Measurements from ENCODE around the gene PTTG1IP.

PTTG1IP gene

DNA sequence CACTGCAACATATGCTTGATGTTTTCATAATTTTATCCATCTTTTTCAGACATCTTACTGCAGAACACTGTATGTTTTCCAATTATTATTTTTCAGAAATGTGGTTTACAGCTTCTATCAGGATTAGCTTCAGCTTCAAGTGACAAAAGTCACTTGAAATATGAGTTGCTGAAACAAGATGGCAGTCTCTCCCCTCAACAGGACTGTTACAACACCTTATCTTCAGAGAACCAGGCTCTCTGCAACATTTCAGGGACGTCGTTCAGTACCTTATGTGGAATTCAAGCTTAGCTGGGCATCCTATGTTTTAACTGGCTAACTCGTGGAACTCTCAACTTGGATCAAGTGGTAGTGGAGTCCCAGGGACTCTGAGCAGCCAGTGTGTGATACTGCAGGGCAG, 69.8 kb downstream of the PTTG1IP start:
- Histone ChIP-seq H2BK120ac (ENCODE audit: low read depth, low read length) (no peak overlapping the region), H3K18ac (ENCODE audit: low read length) (no peak overlapping the region), H4K8ac (ENCODE audit: low read depth, low read length) (no peak overlapping the region), H3K79me1 (ENCODE audit: low read length) (peaks cover 10% of the 10 kb centered on the region), H3K56ac (ENCODE audit: low read length) (no peak overlapping the region), H3K4ac (ENCODE audit: low read depth, low read length) (no peak overlapping the region), H2BK5ac (ENCODE audit: low read length) (no peak overlapping the region), H2AK5ac (ENCODE audit: low read length) (no peak overlapping the region), H3K4me1 (ENCODE audit: control insufficient read depth, low read depth, low read length) (peaks cover 4% of the 10 kb centered on the region), H3K79me2 (ENCODE audit: control insufficient read depth, insufficient read depth, low read length) (peaks cover 27% of the 10 kb centered on the region), H3K36me3 (ENCODE audit: control insufficient read depth, insufficient read depth, low read length) (peaks cover 3% of the 10 kb centered on the region), H2BK15ac (replicated peaks; ENCODE audit: low read depth) (no peak overlapping the region), H3K23ac (ENCODE audit: low read length) (no peak overlapping the region), H4K5ac (ENCODE audit: low read length) (no peak overlapping the region), H3K27ac (ENCODE audit: low read depth, low read length) (no peak overlapping the region), H3K9ac (ENCODE audit: low read length) (no peak overlapping the region), H3K4me3 (ENCODE audit: low read length) (no peak overlapping the region), H3K27me3 (ENCODE audit: insufficient read depth, low read length, poor library complexity) (no peaks in the 10 kb centered on the region), H3K4me2 (ENCODE audit: low read length) (no peak overlapping the region)
- DNase-seq: no peak
- WGBS (ENCODE audit: extremely low coverage, insufficient coverage, low lambda C conversion rate): no CpG with 5 or more reads among the region's 3 CpGs

DNA sequence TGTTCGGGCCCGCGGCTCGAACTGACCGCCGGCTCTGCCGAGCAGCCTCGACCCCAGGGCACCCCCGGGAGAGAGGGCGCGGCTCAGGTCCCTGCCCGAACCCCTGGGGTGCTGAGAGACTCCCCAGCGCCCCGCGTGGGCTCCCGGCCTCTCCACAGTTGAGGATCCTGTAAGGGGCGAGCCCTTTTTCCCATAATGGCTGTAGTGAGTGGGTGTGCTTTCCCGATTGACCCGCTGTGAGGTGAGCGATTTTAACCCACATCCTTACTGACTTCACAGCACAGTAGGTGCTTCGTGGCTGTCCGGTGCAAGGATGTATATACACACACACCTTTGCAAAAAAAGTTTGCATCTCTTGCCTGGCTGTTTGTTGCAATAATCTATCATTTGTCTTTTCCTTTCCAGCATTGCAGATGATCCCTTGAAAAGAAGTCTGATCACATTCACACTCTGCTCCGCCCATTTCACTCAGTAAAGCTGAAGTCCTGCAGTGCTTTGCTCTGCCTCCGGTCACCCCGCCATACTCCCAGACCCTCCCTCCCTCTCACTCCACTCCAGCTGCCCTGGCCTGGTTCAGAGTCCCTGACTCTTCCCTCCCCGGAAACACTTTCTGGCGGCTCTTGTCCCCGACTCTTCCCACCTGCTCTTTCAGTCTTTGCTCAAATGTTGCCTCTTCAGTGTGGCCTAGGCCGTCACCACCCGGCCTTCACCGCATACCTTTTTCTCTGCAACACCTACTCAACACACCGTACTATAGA, 70.9 kb downstream of the PTTG1IP start:
- peaks cover 4% of the 10 kb centered on the region for H3K4me1 ChIP-seq (ENCODE audit: control insufficient read depth, low read depth, low read length)
- WGBS (ENCODE audit: extremely low coverage, insufficient coverage, low lambda C conversion rate): no CpG with 5 or more reads among the region's 32 CpGs

DNA sequence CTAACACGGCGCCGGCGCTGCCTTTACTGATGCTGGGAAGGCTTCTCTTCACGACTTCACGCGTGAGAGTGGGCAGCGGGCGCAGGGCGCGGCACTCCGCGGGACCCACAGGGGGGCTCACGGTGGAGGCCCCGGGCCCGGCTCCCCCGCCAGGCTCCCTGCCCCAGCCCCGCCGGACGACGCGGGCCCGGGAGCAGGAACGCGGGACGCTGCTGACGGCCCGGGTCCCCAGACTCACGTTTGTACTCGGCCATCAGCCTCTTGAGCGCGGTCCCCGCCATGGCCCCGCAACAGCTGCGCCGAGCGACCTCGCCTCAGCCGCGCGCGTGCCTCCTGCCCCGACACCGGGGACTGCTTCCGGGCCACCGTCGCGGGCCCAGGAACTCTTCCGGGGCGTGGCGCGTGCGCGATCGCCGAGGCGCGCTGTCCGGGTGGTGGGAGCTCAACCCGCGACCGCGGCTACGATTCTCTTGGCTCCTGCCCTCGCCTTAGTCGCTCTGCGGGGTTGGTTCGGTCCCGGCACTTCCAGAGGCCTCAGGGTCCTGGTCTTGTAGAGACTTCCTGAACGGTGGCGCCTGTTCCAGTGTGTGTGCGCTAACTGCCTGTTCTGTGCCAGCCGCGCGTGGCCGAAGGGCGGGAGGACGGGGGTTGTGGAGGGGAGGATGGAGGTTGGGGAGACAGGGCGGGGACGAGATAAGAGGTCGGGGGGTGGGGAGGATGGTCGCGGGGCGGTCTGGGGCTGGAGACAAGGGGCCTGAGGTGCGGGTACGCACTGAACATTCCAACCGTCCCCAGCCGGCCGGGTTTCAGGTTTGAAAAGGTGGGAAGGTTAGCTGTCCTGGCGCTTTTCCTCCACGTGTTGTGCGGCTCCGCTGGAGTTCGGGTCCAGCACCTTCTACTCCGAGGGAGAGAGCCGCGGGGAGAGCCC, 71.8 kb downstream of the PTTG1IP start, which contains the start of gene UBE2G2:
TSS of gene UBE2G2 (minus strand) at position 353 of the 928 bp plus-strand sequence. CDS start at position 281, 72 bp downstream.
- H3K9ac ChIP-seq (ENCODE audit: low read length): peak within 1 kb of the TSS; percentile 93
- H3K27ac ChIP-seq (ENCODE audit: low read depth, low read length): peak within 1 kb of the TSS; percentile 64
- H3K18ac ChIP-seq (ENCODE audit: low read length): peak within 1 kb of the TSS; percentile 71
- peak; percentile 85 for DNase-seq
- WGBS (ENCODE audit: extremely low coverage, insufficient coverage, low lambda C conversion rate): no CpG with 5 or more reads among the region's 97 CpGs
- no peak within 1 kb of the TSS for H4K5ac ChIP-seq (ENCODE audit: low read length)
- peak within 1 kb of the TSS; percentile 61 for H2BK5ac ChIP-seq (ENCODE audit: low read length)
- H3K27me3 ChIP-seq (ENCODE audit: insufficient read depth, low read length, poor library complexity): no peaks in the 10 kb centered on the region
- peak within 1 kb of the TSS; percentile 83 for H4K8ac ChIP-seq (ENCODE audit: low read depth, low read length)
- peak within 1 kb of the TSS; percentile 96 for H3K56ac ChIP-seq (ENCODE audit: low read length)
- H2BK15ac ChIP-seq (replicated peaks; ENCODE audit: low read depth): no peak within 1 kb of the TSS
- peak within 1 kb of the TSS; percentile 66 for H3K4ac ChIP-seq (ENCODE audit: low read depth, low read length)
- H3K4me1 ChIP-seq (ENCODE audit: control insufficient read depth, low read depth, low read length): peaks cover 4% of the 10 kb centered on the region
- H3K23ac ChIP-seq (ENCODE audit: low read length): no peak within 1 kb of the TSS
- no peak within 1 kb of the TSS for H2BK120ac ChIP-seq (ENCODE audit: low read depth, low read length)
- no peak within 1 kb of the TSS for H2AK5ac ChIP-seq (ENCODE audit: low read length)
- H3K4me2 ChIP-seq (ENCODE audit: low read length): peak within 1 kb of the TSS; percentile 63
- H3K36me3 ChIP-seq (ENCODE audit: control insufficient read depth, insufficient read depth, low read length): no peaks in the 10 kb centered on the region
- H3K79me2 ChIP-seq (ENCODE audit: control insufficient read depth, insufficient read depth, low read length): peaks cover 41% of the 10 kb centered on the region
- peak within 1 kb of the TSS; percentile 86 for H3K4me3 ChIP-seq (ENCODE audit: low read length)
- peaks cover 15% of the 10 kb centered on the region for H3K79me1 ChIP-seq (ENCODE audit: low read length)

More for the DNA sequence above, 70.9 kb downstream of the PTTG1IP start:
- Histone ChIP-seq H3K4me2 (ENCODE audit: low read length) (peak overlapping the region; percentile 61), H3K79me1 (ENCODE audit: low read length) (peaks cover 13% of the 10 kb centered on the region), H3K56ac (ENCODE audit: low read length) (peak overlapping the region; percentile 96), H3K27me3 (ENCODE audit: insufficient read depth, low read length, poor library complexity) (no peaks in the 10 kb centered on the region), H2BK120ac (ENCODE audit: low read depth, low read length) (no peak overlapping the region), H3K4me3 (ENCODE audit: low read length) (peak overlapping the region; percentile 86), H3K18ac (ENCODE audit: low read length) (peak overlapping the region; percentile 35), H2BK5ac (ENCODE audit: low read length) (no peak overlapping the region), H4K5ac (ENCODE audit: low read length) (no peak overlapping the region), H2AK5ac (ENCODE audit: low read length) (no peak overlapping the region), H3K27ac (ENCODE audit: low read depth, low read length) (peak overlapping the region; percentile 38), H3K9ac (ENCODE audit: low read length) (peak overlapping the region; percentile 93), H3K23ac (ENCODE audit: low read length) (no peak overlapping the region), H4K8ac (ENCODE audit: low read depth, low read length) (peak overlapping the region; percentile 60), H3K4ac (ENCODE audit: low read depth, low read length) (peak overlapping the region; percentile 66), H3K36me3 (ENCODE audit: control insufficient read depth, insufficient read depth, low read length) (no peaks in the 10 kb centered on the region), H2BK15ac (replicated peaks; ENCODE audit: low read depth) (no peak overlapping the region), H3K79me2 (ENCODE audit: control insufficient read depth, insufficient read depth, low read length) (peaks cover 36% of the 10 kb centered on the region)
- DNase-seq: peak; percentile 71

DNA sequence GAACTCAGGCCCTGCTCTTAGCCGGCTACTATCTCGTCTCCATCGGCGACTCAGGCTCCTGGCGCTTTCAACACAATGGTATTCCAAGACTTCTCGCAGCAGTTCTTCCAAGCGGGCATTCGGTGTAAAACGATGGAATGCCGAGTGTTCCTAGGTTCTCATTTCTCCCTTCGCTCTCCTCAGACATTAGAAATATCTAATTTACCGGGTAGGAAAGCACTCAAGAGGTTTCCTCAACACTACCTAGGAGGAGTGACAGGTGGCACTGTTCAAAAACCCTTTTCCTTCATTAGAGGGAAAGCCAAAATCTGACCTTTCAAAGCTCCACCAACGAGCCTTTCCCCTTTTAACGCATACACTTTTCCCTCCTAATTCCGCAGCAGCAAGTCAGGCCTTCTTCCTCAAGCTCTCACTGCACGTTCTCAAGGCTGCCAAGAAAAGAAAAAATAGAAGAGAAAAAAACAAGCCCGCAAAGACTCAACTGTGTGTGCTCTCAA, 72.5 kb downstream of the PTTG1IP start:
- H3K27me3 ChIP-seq (ENCODE audit: insufficient read depth, low read length, poor library complexity): no peaks in the 10 kb centered on the region
- peak overlapping the region; percentile 77 for H3K9ac ChIP-seq (ENCODE audit: low read length)
- H3K18ac ChIP-seq (ENCODE audit: low read length): peak overlapping the region; percentile 71
- H2AK5ac ChIP-seq (ENCODE audit: low read length): no peak overlapping the region
- no peak overlapping the region for H2BK15ac ChIP-seq (replicated peaks; ENCODE audit: low read depth)
- peaks cover 47% of the 10 kb centered on the region for H3K79me2 ChIP-seq (ENCODE audit: control insufficient read depth, insufficient read depth, low read length)
- H2BK120ac ChIP-seq (ENCODE audit: low read depth, low read length): no peak overlapping the region
- H3K79me1 ChIP-seq (ENCODE audit: low read length): peaks cover 16% of the 10 kb centered on the region
- peak overlapping the region; percentile 32 for H3K4me2 ChIP-seq (ENCODE audit: low read length)
- DNase-seq: peak; percentile 72
- peak overlapping the region; percentile 75 for H3K56ac ChIP-seq (ENCODE audit: low read length)
- no CpG with 5 or more reads among the region's 17 CpGs for WGBS (ENCODE audit: extremely low coverage, insufficient coverage, low lambda C conversion rate)
- H3K4me3 ChIP-seq (ENCODE audit: low read length): peak overlapping the region; percentile 63
- no peak overlapping the region for H4K8ac ChIP-seq (ENCODE audit: low read depth, low read length)
- no peak overlapping the region for H3K27ac ChIP-seq (ENCODE audit: low read depth, low read length)
- no peak overlapping the region for H2BK5ac ChIP-seq (ENCODE audit: low read length)
- H3K4me1 ChIP-seq (ENCODE audit: control insufficient read depth, low read depth, low read length): peaks cover 4% of the 10 kb centered on the region
- no peaks in the 10 kb centered on the region for H3K36me3 ChIP-seq (ENCODE audit: control insufficient read depth, insufficient read depth, low read length)
- H4K5ac ChIP-seq (ENCODE audit: low read length): no peak overlapping the region
- no peak overlapping the region for H3K23ac ChIP-seq (ENCODE audit: low read length)
- H3K4ac ChIP-seq (ENCODE audit: low read depth, low read length): peak overlapping the region; percentile 47

DNA sequence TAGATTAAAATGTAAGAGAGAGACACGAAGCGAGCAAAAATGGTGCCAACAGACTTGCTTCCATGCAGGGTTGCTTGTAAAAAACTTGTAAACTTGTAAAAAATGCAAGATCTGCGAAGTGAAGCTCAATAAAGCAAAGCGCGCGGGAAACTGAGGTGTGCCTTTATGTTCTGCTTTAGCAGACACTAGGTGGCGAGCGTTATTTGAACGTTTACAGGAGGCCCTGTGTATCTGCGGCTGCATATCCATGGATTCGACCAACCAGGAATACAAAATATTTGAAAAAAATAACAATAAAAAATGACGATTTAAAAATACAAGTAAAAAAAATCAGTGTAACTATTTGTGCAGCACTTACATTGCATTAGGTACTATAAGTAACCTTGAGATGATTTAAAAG, 73.4 kb downstream of the PTTG1IP start:
- no peak overlapping the region for H3K23ac ChIP-seq (ENCODE audit: low read length)
- H2BK15ac ChIP-seq (replicated peaks; ENCODE audit: low read depth): no peak overlapping the region
- no peak overlapping the region for H3K4me2 ChIP-seq (ENCODE audit: low read length)
- DNase-seq: peak; percentile 42
- H3K27ac ChIP-seq (ENCODE audit: low read depth, low read length): no peak overlapping the region
- no peak overlapping the region for H3K4ac ChIP-seq (ENCODE audit: low read depth, low read length)
- peaks cover 4% of the 10 kb centered on the region for H3K4me1 ChIP-seq (ENCODE audit: control insufficient read depth, low read depth, low read length)
- WGBS (ENCODE audit: extremely low coverage, insufficient coverage, low lambda C conversion rate): no CpG with 5 or more reads among the region's 12 CpGs
- H3K4me3 ChIP-seq (ENCODE audit: low read length): no peak overlapping the region
- H2BK5ac ChIP-seq (ENCODE audit: low read length): no peak overlapping the region
- no peak overlapping the region for H4K5ac ChIP-seq (ENCODE audit: low read length)
- H3K79me1 ChIP-seq (ENCODE audit: low read length): peaks cover 19% of the 10 kb centered on the region
- H4K8ac ChIP-seq (ENCODE audit: low read depth, low read length): no peak overlapping the region
- no peaks in the 10 kb centered on the region for H3K36me3 ChIP-seq (ENCODE audit: control insufficient read depth, insufficient read depth, low read length)
- H3K27me3 ChIP-seq (ENCODE audit: insufficient read depth, low read length, poor library complexity): no peaks in the 10 kb centered on the region
- no peak overlapping the region for H2AK5ac ChIP-seq (ENCODE audit: low read length)
- H3K18ac ChIP-seq (ENCODE audit: low read length): no peak overlapping the region
- H2BK120ac ChIP-seq (ENCODE audit: low read depth, low read length): no peak overlapping the region
- peaks cover 56% of the 10 kb centered on the region for H3K79me2 ChIP-seq (ENCODE audit: control insufficient read depth, insufficient read depth, low read length)
- H3K56ac ChIP-seq (ENCODE audit: low read length): peak overlapping the region; percentile 68
- H3K9ac ChIP-seq (ENCODE audit: low read length): peak overlapping the region; percentile 77
